Left lung (tissue), 10 donors: ENCODE measurements around the gene NKAPL. TPM values are rescaled to one million over a fixed set of nuclear protein-coding genes. Genes with fewer than 3 reads are reported as not detected.

Experiments
- ATAC-seq: fragments of 200-7000 bp; cut with Tn5 transposase; one replicate; pipeline ENCODE4 v1.9.1; 2020; ENCODE audit warnings: moderate library complexity
- DNase-seq, 4 donors: peaks; one replicate each; pipeline ENCODE4 v3.0.0-alpha.2; 2013 to 2020
- H3K27ac ChIP-seq, 2 donors: fragments of 200-600 bp; sonication (generic) in 1 of 2; one replicate each; pipeline versions ENCODE4 v1.5.0 to v1.8.0; 2020 to 2021
- H3K27me3 ChIP-seq, 2 donors: fragments of 200-600 bp; sonication (generic) in 1 of 2; one replicate each; pipeline versions ENCODE4 v1.5.0 to v1.8.0; 2020 to 2021
- H3K36me3 ChIP-seq, 2 donors: fragments of 200-600 bp; sonication (generic) in 1 of 2; one replicate each; pipeline versions ENCODE4 v1.5.0 to v1.8.0; 2020 to 2021
- H3K4me1 ChIP-seq, 2 donors: fragments of 200-600 bp; one replicate each; pipeline ENCODE4 v1.8.0; 2021
- H3K4me3 ChIP-seq, 2 donors: fragments of 200-600 bp; sonication (generic) in 1 of 2; one replicate each; pipeline versions ENCODE4 v1.5.0 to v1.8.0; 2020 to 2021; ENCODE audit warnings: mild to moderate bottlenecking in 1 of 2
- H3K9me3 ChIP-seq, 2 donors: fragments of 200-600 bp; sonication (generic) in 1 of 2; one replicate each; pipeline versions ENCODE4 v1.5.0 to v1.8.0; 2020 to 2021
- intact Hi-C, 2 donors: fragments of 100-400 bp; cut with DNase I; formaldehyde crosslinking; loops; one replicate each; pipeline versions ENCODE4 v1.11.2 to v1.14.2; 2022
- polyA plus RNA-seq, 6 donors: library from polyadenylated mRNA; unstranded; fragments of 120-200 nt; gene quantifications; one replicate each; pipeline ENCODE4 v1.2.1, GENCODE V29; 2013; ENCODE audit not compliant: insufficient read length in 6 of 6
- total RNA-seq, 2 donors: library from RNA; stranded (reverse); fragmentation: NEBNext Ultra II Directional; extraction: Animal tissue kit (Norgen Biotek cat#: 25700); gene quantifications; one replicate each; pipeline ENCODE4 v1.2.1, GENCODE V29; 2021
- TF ChIP-seq, protein P1 (sequence below), 2 donors: fragments of 200-600 bp; sonication (generic) in 1 of 2; IDR thresholded peaks; one replicate each; pipeline versions ENCODE4 v1.5.0 to v1.8.0; 2021; ENCODE audit warnings: antibody characterized with exemption in 2 of 2
- donor health status: DM: no; HTN: yes; CAD: no.
- donor health status: DM: no; HTN: no; CAD: no.

The NKAPL gene
- total and polyA plus RNA-seq, 8 donors = 0.87 to 1.5 (median 1.1) TPM

DNA sequence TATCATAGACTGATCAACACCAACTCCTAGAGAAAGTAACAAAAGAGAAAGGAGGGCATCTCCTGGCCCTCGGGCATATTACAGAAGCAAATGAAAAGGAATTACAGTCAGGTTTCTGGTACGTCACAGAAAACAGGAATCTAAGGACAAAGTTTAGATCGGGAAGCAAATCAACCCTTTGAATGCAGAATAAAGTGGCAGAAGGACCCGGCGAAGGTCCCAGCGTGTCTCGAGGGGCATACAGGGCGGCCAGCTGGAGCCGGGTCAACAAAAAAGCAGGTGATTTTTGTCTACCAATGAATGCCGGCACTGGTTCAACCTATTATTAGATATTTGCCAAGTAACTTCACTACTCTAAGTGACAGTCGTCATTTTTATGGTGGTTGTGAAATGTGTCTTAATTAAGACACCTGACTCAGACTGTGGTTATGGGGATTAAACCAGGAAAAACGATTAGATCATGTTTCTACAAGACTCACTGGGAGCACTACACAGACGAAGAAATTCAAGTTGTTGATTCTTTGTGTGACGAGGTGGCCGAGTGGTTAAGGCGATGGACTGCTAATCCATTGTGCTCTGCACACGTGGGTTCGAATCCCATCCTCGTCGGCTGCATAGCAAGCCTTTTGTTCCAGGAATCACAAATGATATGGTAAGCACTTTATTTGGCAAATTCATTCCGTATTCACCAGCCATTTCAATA, 46.4 kb upstream of the NKAPL start:
- peak overlapping the region in 1 of 2 donors; percentile 16 for H3K4me3 ChIP-seq
- H3K27me3 ChIP-seq = peaks cover 79 to 88% of the 10 kb centered on the region in 2 donors
- DNase-seq (peak in 2 of 4 donors; percentile 37 to 58), ATAC-seq (peak; percentile 74)
- no peaks in the 10 kb centered on the region for H3K36me3 ChIP-seq
- TF ChIP-seq, protein P1, sequence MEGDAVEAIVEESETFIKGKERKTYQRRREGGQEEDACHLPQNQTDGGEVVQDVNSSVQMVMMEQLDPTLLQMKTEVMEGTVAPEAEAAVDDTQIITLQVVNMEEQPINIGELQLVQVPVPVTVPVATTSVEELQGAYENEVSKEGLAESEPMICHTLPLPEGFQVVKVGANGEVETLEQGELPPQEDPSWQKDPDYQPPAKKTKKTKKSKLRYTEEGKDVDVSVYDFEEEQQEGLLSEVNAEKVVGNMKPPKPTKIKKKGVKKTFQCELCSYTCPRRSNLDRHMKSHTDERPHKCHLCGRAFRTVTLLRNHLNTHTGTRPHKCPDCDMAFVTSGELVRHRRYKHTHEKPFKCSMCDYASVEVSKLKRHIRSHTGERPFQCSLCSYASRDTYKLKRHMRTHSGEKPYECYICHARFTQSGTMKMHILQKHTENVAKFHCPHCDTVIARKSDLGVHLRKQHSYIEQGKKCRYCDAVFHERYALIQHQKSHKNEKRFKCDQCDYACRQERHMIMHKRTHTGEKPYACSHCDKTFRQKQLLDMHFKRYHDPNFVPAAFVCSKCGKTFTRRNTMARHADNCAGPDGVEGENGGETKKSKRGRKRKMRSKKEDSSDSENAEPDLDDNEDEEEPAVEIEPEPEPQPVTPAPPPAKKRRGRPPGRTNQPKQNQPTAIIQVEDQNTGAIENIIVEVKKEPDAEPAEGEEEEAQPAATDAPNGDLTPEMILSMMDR (IDR thresholded peaks at IDR 0.05) = no peak
- intact Hi-C loops = no loop called here
- H3K27ac ChIP-seq = no peak overlapping the region
- peaks cover 0 to 22% of the 10 kb centered on the region in 2 donors for H3K4me1 ChIP-seq
- H3K9me3 ChIP-seq = no peaks in the 10 kb centered on the region

DNA sequence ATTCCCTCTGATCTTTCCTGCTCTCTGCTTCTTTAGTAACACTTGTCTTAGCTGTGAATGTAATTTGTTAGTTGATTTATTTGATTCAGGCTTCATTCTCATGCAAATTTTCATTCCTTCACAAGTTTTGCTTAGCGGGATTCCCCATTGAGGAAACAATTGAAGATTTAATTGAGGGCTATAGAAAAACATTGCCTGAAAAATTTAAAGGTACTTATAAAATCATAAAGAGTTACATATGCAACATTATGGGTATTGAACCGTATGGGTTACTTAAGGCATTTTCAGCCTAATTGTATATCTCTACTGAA, 45.9 kb upstream of the NKAPL start:
- no peak overlapping the region for H3K27ac ChIP-seq
- peaks cover 74 to 83% of the 10 kb centered on the region in 2 donors for H3K27me3 ChIP-seq
- ATAC-seq = no peak
- DNase-seq = no peak
- peaks cover 0 to 22% of the 10 kb centered on the region in 2 donors for H3K4me1 ChIP-seq
- no peaks in the 10 kb centered on the region for H3K9me3 ChIP-seq
- no peak overlapping the region for H3K4me3 ChIP-seq
- H3K36me3 ChIP-seq = no peaks in the 10 kb centered on the region
- TF ChIP-seq, protein P1 (IDR thresholded peaks at IDR 0.05) = no peak
- intact Hi-C loops = no loop called here

DNA sequence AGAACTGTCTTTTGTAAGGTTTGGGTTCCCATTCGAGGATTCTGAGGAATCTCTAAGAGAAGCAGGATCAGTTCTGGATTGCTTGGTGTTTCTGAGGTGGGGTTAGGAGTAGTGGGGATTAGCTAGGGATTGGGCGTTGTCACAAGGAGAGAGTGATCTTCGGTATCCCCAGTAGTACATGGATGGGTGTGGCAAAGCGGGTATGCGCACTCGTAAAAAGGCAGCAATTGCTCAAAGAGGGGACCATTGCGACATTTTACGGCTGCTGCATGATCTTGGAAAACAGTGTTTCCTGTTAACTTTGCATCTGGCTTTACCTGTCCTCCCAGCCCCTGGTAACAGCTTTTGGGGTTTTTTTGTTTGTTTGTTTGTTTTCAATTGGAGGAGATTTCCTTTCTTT, 43.7 kb upstream of the NKAPL start:
- TF ChIP-seq, protein P1 (IDR thresholded peaks at IDR 0.05) = no peak
- ATAC-seq (no peak), DNase-seq (no peak)
- H3K27me3 ChIP-seq = peaks cover 61 to 72% of the 10 kb centered on the region in 2 donors
- H3K4me1 ChIP-seq = peaks cover 0 to 25% of the 10 kb centered on the region in 2 donors
- H3K4me3 ChIP-seq = no peak overlapping the region
- no peaks in the 10 kb centered on the region for H3K36me3 ChIP-seq
- intact Hi-C loops = no loop called here
- no peak overlapping the region for H3K27ac ChIP-seq
- H3K9me3 ChIP-seq = no peaks in the 10 kb centered on the region

GRCh38 chr6:28217890-28218289, 41.2 kb upstream of the NKAPL start:
- H3K27ac ChIP-seq = no peak overlapping the region
- intact Hi-C loops = no loop called here
- TF ChIP-seq, protein P1 (IDR thresholded peaks at IDR 0.05) = no peak
- peak overlapping the region in 1 of 2 donors; percentile 58 for H3K4me3 ChIP-seq
- H3K9me3 ChIP-seq = no peaks in the 10 kb centered on the region
- H3K36me3 ChIP-seq = no peaks in the 10 kb centered on the region
- peaks cover 0 to 16% of the 10 kb centered on the region in 2 donors for H3K4me1 ChIP-seq
- no peak for DNase-seq
- peaks cover 52 to 64% of the 10 kb centered on the region in 2 donors for H3K27me3 ChIP-seq
- no peak for ATAC-seq

GRCh38 chr6:28218312-28219248, 40.5 kb upstream of the NKAPL start:
- Histone ChIP-seq H3K4me3 (peak overlapping the region; percentile 42 to 58), H3K36me3 (no peaks in the 10 kb centered on the region), H3K27ac (peak overlapping the region in 1 of 2 donors; percentile 82), H3K4me1 (peaks cover 0 to 15% of the 10 kb centered on the region in 2 donors), H3K9me3 (no peaks in the 10 kb centered on the region), H3K27me3 (peaks cover 45 to 57% of the 10 kb centered on the region in 2 donors)
- DNase-seq (peak; percentile 54 to 94 (median 73)), ATAC-seq (peak; percentile 97)
- TF ChIP-seq, protein P1 (IDR thresholded peaks at IDR 0.05) = no peak
- intact Hi-C loops = no loop called here
